Mesodermal cell (in vitro differentiated cells): ENCODE results near the gene MIPOL1.
"Not testable (repeated sequence)": the region's sequence is repeated elsewhere in the genome, so short reads cannot be mapped to it uniquely, and the experiment has no call there.

Experiments
- H3K27ac ChIP-seq: 2 replicates; pipeline ENCODE4 v1.7.0; 2013; ENCODE audit warnings: mild to moderate bottlenecking, low read depth, low read length, moderate library complexity; ENCODE audit not compliant: severe bottlenecking
- H3K36me3 ChIP-seq: 2 replicates; pipeline ENCODE4 v1.7.1; 2013; ENCODE audit warnings: mild to moderate bottlenecking, low read length, moderate library complexity; ENCODE audit not compliant: control insufficient read depth, insufficient read depth
- H3K4me1 ChIP-seq: one replicate; pipeline ENCODE4 v1.7.1; 2013; ENCODE audit warnings: mild to moderate bottlenecking, low read length; ENCODE audit not compliant: insufficient read depth, control insufficient read depth, poor library complexity, severe bottlenecking
- H3K4me3 ChIP-seq: 2 replicates; pipeline ENCODE4 v1.7.0; 2013; ENCODE audit warnings: low read length, control low read depth, mild to moderate bottlenecking; ENCODE audit not compliant: insufficient read depth, poor library complexity, severe bottlenecking; ENCODE audit errors: extremely low read depth
- H3K9me3 ChIP-seq: 2 replicates; pipeline ENCODE4 v1.7.1; 2013; ENCODE audit warnings: mild to moderate bottlenecking, low read length, moderate library complexity; ENCODE audit not compliant: control insufficient read depth
- WGBS, 2 experiments: methylation state at CpG; one replicate each; pipeline ENCODE4 v1.1.5; 2013; ENCODE audit warnings: missing lambda C conversion rate in 2 of 2; ENCODE audit not compliant: insufficient coverage in 2 of 2; 5-methylcytosine and 5-hydroxymethylcytosine counted together

MIPOL1 gene

DNA sequence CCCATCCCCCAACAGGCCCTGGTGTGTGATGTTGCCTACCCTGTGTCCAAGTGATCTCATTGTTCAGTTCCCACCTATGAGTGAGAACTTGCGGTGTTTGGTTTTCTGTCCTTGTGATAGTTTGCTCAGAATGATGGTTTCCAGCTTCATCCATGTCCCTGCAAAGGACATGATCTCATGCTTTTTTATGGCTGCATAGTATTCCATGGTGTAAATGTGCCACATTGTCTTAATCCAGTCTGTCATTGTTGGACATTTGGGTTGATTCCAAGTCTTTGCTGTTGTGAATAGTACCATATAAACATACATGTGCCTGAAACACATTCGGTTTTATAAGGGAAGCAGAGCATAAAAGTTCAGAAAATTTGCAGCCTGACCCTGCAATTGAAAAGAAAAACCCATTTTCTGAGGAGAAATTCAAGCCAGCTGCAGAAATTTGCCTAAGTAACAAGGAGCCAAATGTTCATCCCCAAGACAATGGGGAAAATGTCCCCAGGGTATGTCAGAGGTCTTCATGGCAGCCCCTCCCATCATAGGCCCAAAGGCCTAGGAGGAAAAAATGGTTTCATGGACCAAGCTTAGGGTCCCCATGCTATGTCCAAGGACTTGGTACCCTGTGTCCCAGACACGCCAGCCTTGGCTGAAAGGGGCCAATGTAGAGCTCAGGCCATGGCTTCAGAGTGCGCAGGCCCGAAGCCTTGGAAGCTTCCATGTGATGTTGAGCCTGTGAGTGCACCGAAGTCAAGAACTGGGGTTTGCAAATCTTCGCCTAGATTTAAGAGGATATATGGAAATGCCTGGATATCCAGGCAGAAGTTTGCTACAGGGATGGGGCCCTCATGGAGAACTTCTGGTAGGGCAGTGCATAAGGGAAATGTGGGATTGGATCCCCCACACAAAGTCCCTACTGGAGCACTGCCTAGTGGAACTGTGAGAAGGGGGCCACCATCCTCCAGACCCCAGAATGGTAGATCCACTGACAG is 8.2 kb downstream of the MIPOL1 start:
- WGBS, 2 experiments, result 85 to 94% methylated on average over 7 of the region's 7 CpGs
- H3K27ac ChIP-seq, H3K4me3 ChIP-seq, H3K36me3 ChIP-seq, H3K4me1 ChIP-seq: not testable (repeated sequence)
- H3K9me3 ChIP-seq, result peaks cover 29% of the 10 kb centered on the region

- H3K4me1 ChIP-seq, H3K27ac ChIP-seq, H3K4me3 ChIP-seq, H3K36me3 ChIP-seq: not testable (repeated sequence)
- H3K9me3 ChIP-seq, result peaks cover 27% of the 10 kb centered on the region
- 90% methylated on average over 2 of the region's 2 CpGs; no CpG with 5 or more reads in 1 of the 2 experiments for WGBS, 2 experiments
These were observed 11.9 kb downstream of the MIPOL1 start for GRCh38 chr14:37209617-37210016.

DNA sequence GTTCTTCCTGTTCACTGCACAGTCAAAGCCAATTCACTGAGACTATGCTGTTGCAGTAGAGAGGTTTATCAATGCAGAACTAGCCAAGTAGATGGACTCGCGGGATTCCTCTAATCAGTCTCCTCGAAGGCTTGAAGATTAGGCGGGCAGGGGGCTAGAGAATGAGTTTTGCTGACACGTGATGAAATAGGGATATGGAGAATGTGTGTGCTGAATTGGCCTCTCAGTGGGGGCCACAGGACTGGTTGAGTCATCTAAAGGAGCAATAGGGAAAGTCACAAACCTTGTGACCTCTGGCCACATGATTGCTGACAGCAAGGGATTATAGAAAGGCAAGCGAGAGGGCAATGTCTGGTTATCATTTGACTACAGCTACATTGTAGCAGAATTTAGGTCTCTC is 12.7 kb downstream of the MIPOL1 start:
- 86 to 90% methylated on average over 5 to 6 of the region's 6 CpGs for WGBS, 2 experiments
- Histone ChIP-seq H3K36me3 (no peaks in the 10 kb centered on the region), H3K4me3 (no peak overlapping the region), H3K4me1 (no peaks in the 10 kb centered on the region), H3K9me3 (peaks cover 20% of the 10 kb centered on the region), H3K27ac (no peak overlapping the region)

DNA sequence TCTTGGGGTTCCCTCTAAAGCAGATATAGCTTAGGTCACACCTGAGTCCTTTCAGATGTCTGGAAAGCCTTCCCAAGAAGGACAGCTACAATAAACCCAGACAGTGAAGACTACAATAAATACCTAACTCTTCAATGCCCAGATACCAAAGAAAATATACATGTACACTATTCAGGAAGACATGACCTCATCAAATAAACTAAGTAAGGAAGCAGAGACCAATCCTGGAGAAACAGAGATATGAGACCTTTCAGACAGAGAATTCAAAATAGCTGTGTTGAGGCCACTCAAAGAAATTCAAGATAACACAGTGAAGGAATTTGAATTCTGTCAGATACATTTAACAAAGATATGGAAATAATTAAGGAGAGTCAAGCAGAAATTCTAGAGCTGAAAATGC is 15.3 kb downstream of the MIPOL1 start:
- H3K9me3 ChIP-seq, result peaks cover 3% of the 10 kb centered on the region
- H3K4me3 ChIP-seq, result no peak overlapping the region
- no peak overlapping the region for H3K27ac ChIP-seq
- no peaks in the 10 kb centered on the region for H3K36me3 ChIP-seq
- no peaks in the 10 kb centered on the region for H3K4me1 ChIP-seq

DNA sequence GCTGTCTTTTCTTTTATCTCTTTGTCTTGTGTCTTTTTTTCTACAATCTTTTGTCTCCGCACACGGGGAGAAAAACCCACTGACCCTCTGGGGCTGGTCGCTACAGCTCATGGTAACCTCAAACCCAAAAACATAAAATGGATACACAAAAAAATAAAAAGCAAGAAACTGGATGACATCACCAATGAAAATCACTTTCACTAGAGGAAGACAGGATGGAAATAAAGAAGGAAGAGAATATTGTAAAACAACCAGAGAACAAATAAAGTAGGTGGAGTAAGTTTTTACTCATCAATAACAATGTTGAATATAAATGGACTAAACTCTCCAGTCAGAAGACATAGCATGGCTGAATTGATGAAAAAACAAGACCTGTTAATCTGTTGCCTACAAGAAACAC is 17.6 kb downstream of the MIPOL1 start:
- Histone ChIP-seq H3K36me3 (no peaks in the 10 kb centered on the region), H3K4me1 (no peaks in the 10 kb centered on the region), H3K4me3 (no peak overlapping the region), H3K9me3 (no peaks in the 10 kb centered on the region), H3K27ac (no peak overlapping the region)
- WGBS, 2 experiments, result 80 to 85% methylated on average over 1 to 2 of the region's 3 CpGs

GRCh38 chr14:37221073-37221472 is 23.3 kb downstream of the MIPOL1 start:
- WGBS, 2 experiments, result 88 to 100% methylated on average over 2 to 3 of the region's 3 CpGs

DNA sequence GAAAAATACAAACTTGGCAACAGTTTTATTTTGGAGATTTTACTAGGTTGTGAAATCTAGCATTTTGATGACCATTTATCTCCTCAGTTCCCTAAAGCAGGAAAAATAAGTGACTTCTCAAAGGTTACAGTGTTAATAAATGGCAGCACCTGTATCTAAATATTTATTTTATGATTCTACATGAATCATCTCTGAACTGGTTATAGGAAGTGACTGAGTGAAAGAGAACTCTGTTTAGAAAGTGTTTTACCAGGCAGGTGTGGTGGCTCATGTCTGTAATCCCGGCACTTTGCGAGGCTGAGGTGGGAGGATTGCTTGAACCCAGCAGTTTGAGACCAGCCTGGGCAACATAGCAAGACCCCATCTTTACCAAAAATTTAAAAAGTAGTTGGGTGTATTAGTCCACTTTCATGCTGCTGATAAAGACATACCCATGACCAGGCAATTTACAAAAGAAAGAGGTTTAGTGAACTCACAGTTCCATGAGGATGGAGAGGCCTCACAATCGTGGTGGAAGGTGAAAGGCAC is 26.3 kb downstream of the MIPOL1 start:
- 83 to 86% methylated on average over 1 of the region's 3 CpGs for WGBS, 2 experiments
- Histone ChIP-seq H3K9me3 (peaks cover 24% of the 10 kb centered on the region), H3K4me1 (no peaks in the 10 kb centered on the region), H3K27ac (no peak overlapping the region), H3K36me3 (no peaks in the 10 kb centered on the region), H3K4me3 (no peak overlapping the region)

More at GRCh38 chr14:37221073-37221472, 23.3 kb downstream of the MIPOL1 start:
- peaks cover 21% of the 10 kb centered on the region for H3K9me3 ChIP-seq
- no peaks in the 10 kb centered on the region for H3K36me3 ChIP-seq
- H3K4me1 ChIP-seq, result no peaks in the 10 kb centered on the region
- H3K4me3 ChIP-seq, result no peak overlapping the region
- H3K27ac ChIP-seq, result no peak overlapping the region

GRCh38 chr14:37225668-37226067 is 27.9 kb downstream of the MIPOL1 start:
- H3K27ac ChIP-seq, H3K4me3 ChIP-seq, H3K4me1 ChIP-seq, H3K36me3 ChIP-seq: not testable (repeated sequence)
- H3K9me3 ChIP-seq, result peaks cover 24% of the 10 kb centered on the region
- 93 to 97% methylated on average over 4 of the region's 4 CpGs for WGBS, 2 experiments

GRCh38 chr14:37230551-37231194 is 32.9 kb downstream of the MIPOL1 start:
- H3K4me1 ChIP-seq, result no peaks in the 10 kb centered on the region
- no peak overlapping the region for H3K27ac ChIP-seq
- H3K4me3 ChIP-seq, result no peak overlapping the region
- 80% methylated on average over 1 of the region's 5 CpGs for WGBS, 2 experiments
- no peaks in the 10 kb centered on the region for H3K36me3 ChIP-seq
- peaks cover 4% of the 10 kb centered on the region for H3K9me3 ChIP-seq

DNA sequence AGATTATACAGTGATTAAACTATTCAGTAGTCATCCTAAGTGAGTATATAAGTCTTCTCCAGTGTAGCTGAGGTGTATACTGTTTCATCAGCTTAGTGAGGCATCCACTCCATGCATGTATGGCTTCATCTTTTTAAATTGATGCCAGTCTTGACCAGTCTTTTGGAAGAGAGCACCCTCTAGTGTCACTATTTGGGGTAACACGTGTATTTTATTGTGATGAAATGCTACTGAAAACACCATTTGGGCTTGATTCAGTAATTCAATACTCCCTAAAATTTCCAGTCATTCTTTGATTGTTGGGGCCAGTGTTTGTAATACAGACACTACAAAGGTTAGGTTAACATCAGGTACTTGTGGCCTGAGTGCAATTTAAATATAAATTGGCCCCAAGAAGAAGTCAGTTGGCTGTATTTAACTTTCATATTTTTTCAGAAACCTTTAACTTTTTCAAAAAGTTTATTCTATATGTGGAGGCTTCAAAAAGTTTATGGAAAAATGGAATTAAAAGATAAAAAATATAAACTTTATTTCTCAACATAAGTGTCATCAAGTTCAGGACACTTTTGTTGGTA is 35.3 kb downstream of the MIPOL1 start:
- Histone ChIP-seq H3K36me3 (no peaks in the 10 kb centered on the region), H3K27ac (no peak overlapping the region), H3K4me3 (no peak overlapping the region), H3K9me3 (no peaks in the 10 kb centered on the region), H3K4me1 (no peaks in the 10 kb centered on the region)
- no CpG with 5 or more reads among the region's 1 CpG for WGBS, 2 experiments
